CD4-positive, alpha-beta T cell treated with Interleukin-10 for 1 hour (primary cell): ENCODE data around the gene ACE.
"Not testable (repeated sequence)": the region's sequence is repeated elsewhere in the genome, so short reads cannot be mapped to it uniquely, and the experiment has no call there.

ENCODE experiments used
- DNase-seq: peaks from one replicate; pipeline ENCODE4 v3.0.0-alpha.2; 2020

ACE gene

DNA sequence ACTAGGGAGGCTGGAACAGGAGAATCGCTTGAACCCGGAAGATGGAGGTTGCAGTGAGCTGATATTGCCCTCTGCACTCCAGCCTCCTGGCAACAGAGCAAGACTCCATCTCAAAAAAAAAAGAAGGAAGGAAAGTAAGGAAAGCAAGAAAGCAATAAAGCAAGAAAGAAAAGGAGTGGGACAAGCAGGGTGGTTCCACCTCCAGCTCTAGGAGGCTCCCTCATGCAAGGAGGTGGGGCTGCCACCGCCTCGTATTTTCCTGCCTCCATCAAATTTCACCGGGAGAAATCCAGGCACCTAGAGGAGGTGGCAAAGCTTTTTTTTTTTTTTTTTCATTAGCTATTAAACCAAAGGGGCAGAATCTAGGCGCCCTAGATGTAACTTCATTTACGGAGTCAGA, 31.8 kb upstream of the ACE start:
- no peak for DNase-seq

DNA sequence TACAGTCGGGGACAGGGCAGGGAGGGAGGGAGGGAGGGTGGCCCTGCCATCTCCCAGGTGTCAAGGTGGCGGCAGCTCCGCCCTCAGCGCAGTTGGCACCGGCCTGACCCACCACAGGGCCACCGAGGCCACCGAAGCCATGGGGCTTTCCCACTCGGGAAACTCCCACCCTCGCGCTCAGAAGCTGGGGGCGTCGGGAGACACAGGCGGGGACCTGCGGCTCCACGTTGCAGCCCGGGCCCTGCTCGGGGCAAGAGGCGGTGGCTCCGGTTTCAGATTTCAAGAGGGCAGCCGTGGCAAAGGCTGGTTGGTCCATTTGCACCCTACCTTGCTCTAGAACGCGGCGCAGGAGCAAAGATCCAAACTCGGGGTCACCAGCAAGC, 31.3 kb upstream of the ACE start:
- peak; percentile 86 for DNase-seq

DNA sequence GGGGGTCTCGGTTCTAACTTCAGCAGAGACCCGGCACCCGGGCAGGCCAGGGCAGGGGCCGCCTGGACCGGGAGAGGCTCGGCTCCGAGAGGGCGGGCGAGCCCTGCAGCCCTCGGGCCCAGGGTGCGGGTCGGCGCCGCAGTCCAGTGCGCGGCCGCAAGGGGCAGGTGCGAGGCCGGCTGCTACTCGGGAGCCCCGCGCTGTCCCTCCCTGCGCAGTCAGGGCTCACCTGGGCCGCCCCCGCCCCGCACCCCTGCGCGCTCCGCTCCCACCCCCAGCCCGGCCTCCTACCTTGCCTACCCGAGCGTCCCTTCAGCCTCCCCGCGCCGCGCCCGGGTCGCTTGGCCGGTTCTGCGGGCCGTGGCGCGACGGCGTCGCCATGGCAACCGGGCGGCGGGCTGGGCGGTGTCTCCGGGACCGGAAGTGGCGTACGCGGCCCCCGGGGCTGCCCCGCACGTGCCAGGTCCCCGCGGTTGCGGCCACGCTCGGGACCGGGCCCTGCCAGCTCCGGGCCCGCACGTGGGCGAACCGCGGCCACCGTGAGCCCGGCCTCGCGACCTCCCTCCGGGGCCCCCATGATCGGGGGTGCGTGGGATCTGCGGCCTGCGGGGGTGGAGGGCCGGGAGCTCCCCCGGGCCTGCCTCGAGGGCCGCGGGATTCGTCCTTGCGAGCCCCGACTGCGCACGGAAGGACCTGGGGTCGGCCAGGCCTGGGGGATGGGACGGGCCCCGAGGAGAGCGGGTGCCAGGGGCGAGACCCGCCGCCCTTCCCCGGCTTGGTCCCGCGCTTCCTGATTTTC, 30.7 kb upstream of the ACE start, which contains the start of gene CYB561:
CYB561 (minus strand) TSS at position 353 of the 799 bp plus-strand sequence. CDS start 8,759 bp downstream, outside the sequence.
- DNase-seq: peak; percentile 80

DNA sequence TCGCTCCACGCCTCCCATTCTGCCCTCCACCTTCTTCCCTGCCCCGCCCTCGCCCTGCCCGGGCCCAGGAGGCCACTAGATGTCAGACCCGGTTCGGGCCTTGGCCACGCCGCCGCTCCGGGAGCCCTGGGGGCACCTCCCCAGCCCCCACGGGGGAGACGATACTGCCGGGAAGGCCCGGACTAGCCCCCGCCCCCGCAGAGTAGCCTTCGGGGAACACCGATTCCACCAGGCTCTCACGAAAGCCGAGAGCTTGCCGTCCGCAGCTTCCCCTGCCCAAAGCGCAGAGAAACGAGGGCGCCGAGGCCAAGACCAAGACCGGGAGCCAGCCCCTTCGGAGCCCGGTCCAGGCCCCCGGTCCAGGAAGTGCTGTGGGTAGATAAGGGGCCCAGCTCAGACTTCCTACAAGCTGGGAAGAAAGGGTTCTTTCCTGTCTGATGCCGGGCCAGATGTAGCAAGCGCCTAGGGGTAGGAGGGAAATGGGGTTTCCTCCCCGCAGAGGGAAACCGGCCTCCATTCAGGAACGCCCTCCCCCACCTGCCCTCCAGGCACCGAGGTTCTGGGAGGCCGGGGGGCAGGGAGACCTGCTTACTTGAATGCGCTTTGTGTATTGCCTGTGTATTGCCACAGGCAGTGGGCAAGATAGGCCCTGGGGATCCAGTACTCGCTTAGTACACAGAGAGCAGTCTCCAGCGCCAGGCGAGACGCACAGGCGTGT, 29.9 kb upstream of the ACE start:
- DNase-seq: peak; percentile 57

DNA sequence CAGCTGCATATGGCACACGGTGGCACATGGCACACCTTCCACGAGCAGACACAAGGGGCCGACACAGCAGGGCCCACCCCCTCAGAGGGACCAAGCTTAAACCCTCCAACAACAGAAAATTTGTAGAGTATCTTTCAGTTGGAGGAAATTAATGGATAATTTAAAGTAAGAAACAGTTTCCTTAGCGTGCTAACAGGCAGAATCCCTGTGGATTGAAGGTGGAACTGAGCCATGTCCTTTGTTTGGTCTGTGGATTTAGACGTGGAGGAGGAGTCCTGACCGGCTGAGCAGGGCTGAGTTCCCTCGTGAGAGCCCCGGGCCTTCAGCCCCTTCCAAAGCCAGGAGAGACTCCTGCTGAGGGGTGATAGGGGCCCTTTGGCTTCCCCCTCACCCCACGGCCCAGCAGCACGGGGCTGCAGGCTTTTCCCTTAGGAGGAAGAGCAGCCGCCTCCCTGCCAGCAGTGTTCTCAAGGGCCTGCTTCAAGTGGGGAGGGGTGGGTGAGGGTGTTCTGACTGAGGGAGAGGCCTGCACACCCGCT, 29.3 kb upstream of the ACE start:
- no peak for DNase-seq

DNA sequence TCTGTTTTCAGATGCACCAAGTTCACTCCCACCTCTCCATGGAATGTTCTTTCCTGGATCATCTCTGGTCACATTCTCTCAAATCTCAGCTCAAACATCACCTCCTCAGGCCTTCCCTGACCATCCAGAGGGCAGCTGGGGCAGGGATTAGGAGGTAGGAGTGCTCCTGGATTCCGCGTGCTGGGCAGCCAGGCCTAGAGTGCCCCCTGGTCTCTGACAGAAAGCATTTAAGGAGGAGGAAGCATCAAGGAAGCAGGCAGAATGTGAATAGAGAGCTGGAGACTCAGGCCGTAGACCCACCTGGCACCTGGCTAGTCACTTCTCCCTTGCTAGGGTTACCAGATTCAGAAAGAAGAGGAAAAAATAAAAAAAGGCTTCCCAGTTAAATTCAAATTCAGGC, 28.2 kb upstream of the ACE start:
- no peak for DNase-seq

DNA sequence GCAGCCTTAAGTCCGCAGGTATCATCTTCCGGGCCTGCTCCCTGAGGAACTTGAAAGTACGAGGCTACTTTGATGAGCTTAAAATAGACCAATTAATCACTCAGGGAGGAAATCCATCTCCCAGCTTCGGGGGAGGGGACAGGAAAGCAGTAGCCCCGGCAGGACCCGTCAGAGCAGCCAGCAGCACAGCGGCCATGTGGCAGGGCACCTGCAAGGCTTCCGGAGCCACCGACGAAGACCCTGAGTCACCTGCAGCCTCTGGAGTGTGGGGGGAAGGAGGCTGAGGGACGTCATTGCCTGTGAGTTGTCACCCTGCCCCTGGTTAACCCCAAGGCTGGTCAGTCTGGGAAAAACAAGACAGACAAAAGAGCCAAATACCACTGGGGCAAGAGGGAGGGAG, 26.3 kb upstream of the ACE start:
- DNase-seq: no peak

DNA sequence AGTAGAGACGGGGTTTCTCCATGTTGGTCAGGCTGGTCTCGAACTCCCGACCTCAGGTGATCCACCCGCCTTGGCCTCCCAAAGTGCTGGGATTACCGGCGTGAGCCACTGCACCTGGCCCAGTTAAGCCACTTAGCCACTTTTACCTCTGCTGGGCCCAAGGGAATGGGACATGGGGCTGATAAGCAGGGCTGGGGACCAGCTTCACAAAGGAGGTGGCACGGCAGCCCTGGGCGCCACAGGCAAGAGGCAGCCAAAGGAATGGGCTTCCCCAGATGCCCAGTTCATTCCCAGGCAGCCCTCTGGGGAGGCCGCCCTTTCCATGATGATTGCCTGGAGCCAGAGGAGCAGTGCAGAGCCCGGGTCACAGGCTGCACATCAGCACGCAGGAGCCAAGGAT, 25.7 kb upstream of the ACE start:
- DNase-seq: no peak

DNA sequence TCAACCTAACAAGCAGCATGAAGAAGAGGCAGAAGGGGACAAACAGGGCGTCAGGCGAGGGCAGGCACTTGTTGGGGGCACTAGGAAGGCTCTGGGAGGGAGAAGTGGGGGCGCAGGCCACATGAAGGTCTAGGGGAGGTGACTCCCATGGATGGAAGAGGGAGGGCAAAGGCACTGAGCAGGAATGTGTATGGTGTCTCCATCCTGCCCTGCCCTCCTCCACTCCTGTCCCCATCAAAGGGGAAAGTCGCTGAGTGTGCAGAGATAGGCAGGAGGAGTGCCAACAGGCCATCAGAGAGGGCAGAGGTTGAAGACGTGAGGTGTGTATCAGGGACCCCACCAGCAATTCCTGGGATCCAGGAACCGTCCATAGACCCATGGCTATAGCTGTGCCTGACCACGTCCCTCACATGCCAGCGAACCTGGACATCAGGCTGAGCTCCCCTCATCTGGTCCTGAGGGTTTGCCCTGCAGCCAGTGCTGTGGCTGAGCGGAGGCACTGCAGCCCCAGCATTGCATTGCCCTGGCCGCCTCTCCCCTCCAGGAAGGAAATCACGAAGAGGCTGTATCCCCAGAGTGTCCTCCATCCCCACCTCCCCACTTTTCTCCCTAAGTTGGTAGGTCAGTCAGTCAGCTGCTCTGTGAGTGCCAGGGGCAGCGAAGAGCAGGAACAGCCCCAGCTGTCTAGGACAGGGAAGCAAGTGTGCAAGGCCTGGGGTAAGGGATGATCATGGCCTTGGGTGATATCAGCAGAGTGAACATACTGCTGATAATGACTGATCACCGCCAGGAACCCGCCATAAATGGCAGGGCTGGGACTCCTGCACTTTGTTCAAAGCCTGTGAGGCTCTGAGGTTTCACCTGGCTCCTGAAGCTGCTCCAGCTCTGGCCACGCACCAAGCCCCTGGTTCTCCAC, 24.6 kb upstream of the ACE start:
- no peak for DNase-seq

DNA sequence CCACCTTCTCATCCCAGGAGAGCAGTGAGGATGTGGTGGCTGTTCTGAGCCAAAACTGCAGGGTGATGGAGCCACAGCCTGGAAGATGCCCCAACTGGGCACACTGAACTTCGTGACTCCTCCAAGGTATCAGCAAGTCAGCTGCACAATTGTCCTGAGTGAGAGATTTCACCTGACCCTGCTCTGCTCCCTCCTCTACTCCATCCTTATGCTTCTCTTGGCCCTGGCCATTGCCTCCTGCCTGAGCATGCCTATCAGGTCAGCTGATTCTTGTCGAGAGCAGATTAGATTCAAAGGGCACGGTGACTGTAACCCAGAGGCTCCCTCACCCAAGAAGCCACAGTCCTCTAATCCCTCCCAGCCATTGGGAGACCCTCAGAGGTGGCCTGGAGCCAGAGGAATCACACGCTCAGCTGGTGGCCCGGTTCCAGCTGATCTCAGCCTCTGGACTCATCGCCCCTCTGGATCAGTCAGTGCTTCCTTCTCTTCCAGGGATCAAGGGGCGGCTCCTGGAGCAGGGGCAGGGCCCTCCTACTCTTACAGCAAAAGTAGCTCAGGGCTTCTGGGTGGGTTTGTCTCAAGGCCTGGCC, 23.8 kb upstream of the ACE start:
- DNase-seq: no peak

DNA sequence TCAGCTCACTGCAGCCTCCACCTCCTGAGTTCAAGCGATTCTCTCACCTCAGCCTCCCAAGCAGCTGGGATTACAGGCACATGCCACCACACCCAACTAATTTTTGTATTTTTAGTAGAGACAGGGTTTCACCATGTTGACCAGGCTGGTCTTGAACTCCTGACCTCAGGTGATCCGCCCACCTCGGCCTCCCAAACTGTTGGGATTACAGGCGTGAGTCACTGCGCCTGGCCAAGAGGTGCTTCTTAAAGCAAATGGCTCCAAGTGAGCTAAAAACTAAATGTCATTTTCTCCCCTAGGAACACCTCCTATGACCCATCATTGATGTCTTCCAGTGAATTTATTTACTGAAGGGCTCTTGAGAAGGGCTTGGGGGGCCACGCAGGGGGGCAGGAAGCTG, 22.5 kb upstream of the ACE start:
- not testable (repeated sequence) for DNase-seq

DNA sequence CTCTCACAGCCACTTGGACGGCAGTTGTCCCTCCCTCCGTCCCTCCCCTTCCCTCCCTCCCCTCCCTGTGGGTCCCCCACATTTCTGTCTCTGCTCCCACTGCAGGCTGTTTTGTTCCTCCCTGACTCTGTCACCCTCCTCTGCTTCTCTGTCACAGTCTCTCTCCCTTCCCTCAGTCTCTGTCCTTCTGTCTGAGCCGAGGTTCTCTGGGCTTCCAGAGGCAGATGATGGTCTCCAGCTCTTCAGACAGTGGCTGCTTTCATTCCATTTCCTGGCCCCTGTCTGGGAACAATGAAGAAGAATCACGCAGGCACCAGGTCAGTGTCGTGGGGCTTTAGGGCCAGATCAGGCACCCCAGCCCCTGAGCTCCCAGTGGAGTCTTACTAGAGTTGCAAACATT, 21.9 kb upstream of the ACE start:
- DNase-seq: no peak

DNA sequence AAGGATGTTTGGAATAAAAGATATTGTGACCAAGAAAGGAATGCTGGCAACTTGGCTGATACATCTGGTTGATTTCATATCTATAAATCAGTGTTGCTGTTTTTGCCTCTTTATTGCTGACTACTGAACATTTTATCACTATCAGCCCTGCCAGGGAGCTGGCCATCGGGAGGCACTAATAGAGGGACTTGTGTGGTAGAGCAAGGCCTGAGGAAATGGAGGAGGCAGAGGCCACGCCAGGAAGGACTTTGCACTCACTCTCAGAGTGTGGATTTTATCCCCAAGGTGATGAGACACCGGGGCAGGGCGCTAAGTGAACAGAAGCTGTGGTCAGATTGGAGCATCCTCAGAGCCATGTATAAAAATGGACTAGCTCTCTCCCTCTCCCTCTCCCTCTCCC, 21.4 kb upstream of the ACE start:
- no peak for DNase-seq

DNA sequence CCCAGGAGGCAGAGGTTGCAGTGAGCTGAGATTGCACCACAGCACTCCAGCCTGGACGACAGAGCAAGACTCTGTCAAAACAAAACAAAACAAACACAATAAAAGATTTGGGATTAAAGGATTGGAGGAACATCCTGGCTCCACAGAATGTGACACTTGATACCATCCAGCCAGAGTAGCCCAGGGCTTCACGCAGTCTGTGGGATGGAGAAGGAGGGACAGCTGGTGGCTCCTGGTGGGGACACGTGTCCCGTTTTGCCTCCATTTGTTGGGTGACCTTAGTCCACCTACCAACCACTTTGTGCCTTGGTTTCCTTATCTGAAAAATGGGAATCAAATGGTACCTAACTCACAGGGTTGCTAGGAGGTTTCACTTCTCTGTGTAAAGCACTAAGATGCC, 18.4 kb upstream of the ACE start:
- no peak for DNase-seq

DNA sequence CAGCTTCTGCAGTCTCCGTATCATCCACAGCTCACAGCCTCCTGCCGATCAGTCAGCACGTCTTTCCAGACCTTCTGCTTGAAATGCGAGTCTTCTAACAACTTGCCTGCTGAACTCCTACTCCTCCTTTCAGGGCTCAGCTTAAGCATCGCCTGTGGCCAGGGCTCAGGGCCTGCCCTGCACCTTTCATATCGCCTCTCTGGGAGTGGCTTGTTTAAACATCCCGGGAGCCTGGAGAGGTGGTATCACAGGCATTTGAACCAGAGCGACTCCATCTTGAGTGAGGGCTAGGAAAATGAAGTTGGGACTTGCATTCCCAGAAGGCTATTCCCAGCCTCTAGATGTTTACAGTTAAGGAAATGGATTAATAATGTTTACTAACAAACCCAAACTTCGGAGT, 16.8 kb upstream of the ACE start:
- DNase-seq: no peak

DNA sequence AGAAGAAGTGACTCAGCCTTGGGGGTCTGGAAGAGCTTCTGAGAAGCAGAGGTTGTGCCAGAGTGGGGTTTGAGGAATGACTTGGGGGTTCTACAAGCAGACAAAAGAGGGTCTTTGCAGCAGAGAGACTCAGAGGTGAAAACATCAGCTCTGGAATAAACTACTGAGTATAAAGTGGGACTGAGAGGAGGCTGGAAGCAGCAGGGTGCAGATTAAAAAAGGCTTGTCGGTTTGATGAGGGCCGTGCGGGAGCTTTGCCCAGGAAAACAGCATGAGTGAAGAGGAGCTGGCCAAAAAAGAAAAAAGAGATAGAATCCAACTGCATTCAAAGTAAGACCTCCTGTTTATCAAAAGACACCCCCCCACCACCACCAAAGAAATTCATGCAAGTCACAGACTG, 13.1 kb upstream of the ACE start:
- no peak for DNase-seq

DNA sequence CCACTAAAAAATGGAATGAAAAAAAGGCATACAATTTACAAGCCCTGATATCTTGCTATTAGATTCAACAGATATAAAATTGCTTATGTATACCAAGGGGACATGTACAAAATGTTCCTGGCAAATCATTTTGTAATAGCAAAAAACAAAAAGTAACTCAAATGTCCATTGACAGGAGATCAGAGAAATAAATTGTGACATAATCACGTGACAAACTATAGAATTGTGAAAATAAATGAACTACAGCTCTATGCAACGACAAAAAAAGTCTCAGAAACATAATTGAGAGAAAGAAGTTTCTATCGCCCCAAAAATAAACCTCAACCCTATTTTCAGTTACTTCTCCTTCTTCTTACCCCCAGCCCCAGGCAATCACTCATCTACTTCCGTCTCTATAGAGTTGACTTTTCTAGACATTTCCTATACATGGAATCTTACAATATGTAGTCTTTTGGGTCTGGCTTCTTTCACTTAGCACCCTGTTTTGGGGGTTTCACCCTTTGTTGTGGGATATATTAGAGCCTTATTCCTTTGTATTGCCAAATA, 12.1 kb upstream of the ACE start:
- no peak for DNase-seq

DNA sequence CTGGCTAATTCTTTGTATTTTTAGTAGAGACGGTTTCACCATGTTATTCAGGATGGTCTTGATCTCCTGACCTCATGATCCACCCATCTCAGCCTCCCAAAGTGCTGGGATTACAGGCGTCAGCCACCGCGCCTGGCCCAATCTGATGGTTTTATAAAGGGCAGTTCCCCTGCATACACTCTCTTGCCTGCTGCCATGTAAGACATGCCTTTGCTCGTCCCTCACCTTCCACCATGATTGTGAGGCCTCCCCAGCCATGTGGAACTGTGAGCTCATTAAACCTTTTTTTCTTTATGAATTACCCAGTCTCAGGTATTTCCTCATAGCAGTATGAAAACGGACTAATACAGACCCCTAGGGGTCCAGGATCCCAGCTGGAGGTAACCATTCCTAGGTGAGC, 8.8 kb upstream of the ACE start:
- DNase-seq: not testable (repeated sequence)

DNA sequence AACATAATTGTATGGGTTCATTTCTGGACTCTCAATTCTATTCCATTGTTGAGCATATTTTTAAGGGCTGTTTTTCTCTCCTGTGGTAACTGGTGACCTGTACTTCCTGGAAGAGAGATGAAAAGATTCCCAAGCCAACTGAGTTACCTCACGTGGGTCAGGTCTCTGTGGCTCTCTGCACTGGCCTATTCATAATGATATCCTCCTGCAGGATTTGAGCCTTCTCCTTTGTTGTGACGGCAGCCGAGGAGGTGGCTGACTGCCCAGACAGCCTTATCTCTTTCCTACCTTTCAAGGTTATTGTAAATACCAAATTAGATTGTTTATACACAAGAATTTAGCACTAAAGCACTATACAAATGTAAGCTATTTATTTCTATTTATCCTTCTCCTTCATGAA, 2.7 kb upstream of the ACE start:
- DNase-seq: no peak

DNA sequence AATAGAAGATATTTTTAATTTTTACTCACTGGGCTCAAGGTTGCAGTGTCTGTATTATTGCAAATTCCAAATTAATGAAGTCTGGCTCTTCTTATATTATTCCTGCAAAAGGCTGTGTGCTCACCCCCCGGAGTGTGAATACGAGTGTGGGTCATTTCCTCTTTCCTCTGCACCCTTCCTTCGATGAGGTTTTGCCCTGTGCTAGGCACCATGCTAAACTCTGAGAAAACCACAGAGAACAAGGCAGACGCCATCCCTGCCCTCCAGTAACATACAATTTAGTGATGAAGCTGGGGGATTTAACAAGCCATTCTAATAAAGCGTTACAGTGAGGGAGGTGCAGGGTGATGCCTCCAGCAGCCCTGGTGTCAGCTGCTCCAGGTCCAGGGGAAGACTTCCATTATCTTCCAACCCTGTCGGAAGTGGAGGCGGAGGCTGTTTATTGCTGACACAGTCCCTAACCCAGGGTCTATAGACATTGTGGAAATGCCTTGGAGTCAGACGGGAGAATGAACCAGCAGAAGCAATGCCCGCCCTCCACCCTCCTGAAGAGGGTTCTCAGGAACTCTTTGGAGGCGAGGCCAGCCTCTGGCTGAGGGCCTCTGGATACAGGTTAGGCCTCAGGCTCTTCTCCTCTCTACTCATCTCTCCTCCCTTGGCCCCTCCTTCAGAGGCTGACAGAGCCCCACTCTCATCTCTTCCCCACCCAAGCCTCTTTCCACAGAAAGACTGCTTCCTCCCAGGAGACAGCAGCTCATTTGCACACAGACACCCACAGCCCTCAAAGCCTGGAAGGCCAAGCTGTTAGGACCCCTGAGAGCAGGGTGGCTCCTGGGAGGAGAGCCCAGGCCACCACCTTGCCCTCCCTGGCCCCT, 2.0 kb upstream of the ACE start:
- DNase-seq: no peak
